HUDEP-2 (cell line): Measurements from ENCODE around the gene BMP8B.
"Not testable (repeated sequence)": the region's sequence is repeated elsewhere in the genome, so short reads cannot be mapped to it uniquely, and the experiment has no call there.

Source experiments
- DNase-seq, 76 experiments: peaks; one replicate each; lab custom pipeline; 2025; ENCODE audit not compliant: unreplicated experiment in 76 of 76; lab: John Stamatoyannopoulos, UW

Gene BMP8B

GRCh38 chr1:39779821-39780220 is 8.8 kb downstream of the BMP8B start:
- no peak for DNase-seq

GRCh38 chr1:39779137-39779536 is 9.5 kb downstream of the BMP8B start:
- no peak for DNase-seq

- DNase-seq = not testable (repeated sequence)
Observed at GRCh38 chr1:39778463-39779099, 10.1 kb downstream of the BMP8B start.

- not testable (repeated sequence) for DNase-seq
Observed at GRCh38 chr1:39777896-39778295, 10.8 kb downstream of the BMP8B start.

- DNase-seq = no peak
Observed at GRCh38 chr1:39777306-39777705, 11.4 kb downstream of the BMP8B start.

GRCh38 chr1:39776886-39777285 is 11.8 kb downstream of the BMP8B start:
- DNase-seq = no peak

- no peak for DNase-seq
Observed at GRCh38 chr1:39776400-39776713, 12.3 kb downstream of the BMP8B start.

GRCh38 chr1:39775676-39776399 is 12.8 kb downstream of the BMP8B start:
- DNase-seq = not testable (repeated sequence)

GRCh38 chr1:39775141-39775540 is 13.5 kb downstream of the BMP8B start:
- DNase-seq = not testable (repeated sequence)

GRCh38 chr1:39773369-39773979 is 15.2 kb downstream of the BMP8B start:
- not testable (repeated sequence) for DNase-seq

GRCh38 chr1:39771022-39771532 is 17.6 kb downstream of the BMP8B start, which contains the start of gene OXCT2:
TSS of gene OXCT2 (minus strand) at chr1:39771348. CDS start at chr1:39771255, 93 bp downstream.
- not testable (repeated sequence) for DNase-seq

GRCh38 chr1:39770100-39771021 is 18.3 kb downstream of the BMP8B start:
- DNase-seq = not testable (repeated sequence)

- DNase-seq = not testable (repeated sequence)
Observed at GRCh38 chr1:39769502-39769901, 19.2 kb downstream of the BMP8B start.

GRCh38 chr1:39766466-39766865 is 22.2 kb downstream of the BMP8B start:
- not testable (repeated sequence) for DNase-seq

GRCh38 chr1:39764512-39764911 is 24.2 kb downstream of the BMP8B start:
- DNase-seq = not testable (repeated sequence)

GRCh38 chr1:39763619-39764374 is 24.9 kb downstream of the BMP8B start:
- not testable (repeated sequence) for DNase-seq

- no peak for DNase-seq
Observed at GRCh38 chr1:39762550-39763540, 25.8 kb downstream of the BMP8B start.

- DNase-seq = no peak
Observed at GRCh38 chr1:39761557-39762260, 27.0 kb downstream of the BMP8B start.
